Esophagus muscularis mucosa (tissue), 3 donors: Measurements from ENCODE around the gene SEL1L3.

Experiments
- CTCF ChIP-seq, 3 experiments: fragments of 200-600 bp in 2 of 3; fragments of 450-650 bp in 1 of 3; sonication (generic) in 2 of 3; IDR thresholded peaks; one replicate each; pipeline ENCODE4 v1.5.1; 2017 to 2019; ENCODE audit warnings: antibody characterized with exemption in 3 of 3, mild to moderate bottlenecking in 2 of 3, moderate library complexity in 1 of 3
- POLR2AphosphoS5 ChIP-seq, 2 donors: sonication (generic); formaldehyde crosslinking; IDR thresholded peaks; one replicate each; pipeline ENCODE4 v1.6.1; 2017; ENCODE audit warnings: antibody characterized with exemption in 2 of 2

- TF ChIP-seq POLR2AphosphoS5 (IDR thresholded peaks at IDR 0.05): no peak
- no peak for TF ChIP-seq CTCF (IDR thresholded peaks at IDR 0.05)
Measured at GRCh38 chr4:25842229-25842845, 20.5 kb downstream of the SEL1L3 start.
